ENCODE measurements around the gene NCAPD3.

The NCAPD3 gene

GRCh38 chr11:134158023-134158422, 65.7 kb downstream of the NCAPD3 start:
- DNase-seq, result no peak

GRCh38 chr11:134157451-134157850, 66.3 kb downstream of the NCAPD3 start:
- DNase-seq, result no peak

- no peak for DNase-seq
Measured at GRCh38 chr11:134155946-134156865, 67.6 kb downstream of the NCAPD3 start.

- no peak for DNase-seq
Measured at GRCh38 chr11:134155456-134155855, 68.3 kb downstream of the NCAPD3 start.

GRCh38 chr11:134154441-134154840, 69.3 kb downstream of the NCAPD3 start:
- DNase-seq, result no peak

GRCh38 chr11:134153147-134153905, 70.4 kb downstream of the NCAPD3 start:
- no peak for DNase-seq

- no peak for DNase-seq
Measured at GRCh38 chr11:134152696-134153095, 71.1 kb downstream of the NCAPD3 start.

- DNase-seq, result no peak
Measured at GRCh38 chr11:134151083-134151747, 72.6 kb downstream of the NCAPD3 start.

- no peak for DNase-seq
Measured at GRCh38 chr11:134150195-134150903, 73.4 kb downstream of the NCAPD3 start.

- no peak for DNase-seq
Measured at GRCh38 chr11:134149371-134149770, 74.4 kb downstream of the NCAPD3 start.

- DNase-seq, result no peak
Measured at GRCh38 chr11:134146598-134146997, 77.2 kb downstream of the NCAPD3 start.

- DNase-seq, result no peak
Measured at GRCh38 chr11:134145715-134146114, 78.1 kb downstream of the NCAPD3 start.

GRCh38 chr11:134144744-134145143, 79.0 kb downstream of the NCAPD3 start:
- DNase-seq, result no peak

GRCh38 chr11:134143801-134144200, 80.0 kb downstream of the NCAPD3 start:
- no peak for DNase-seq

GRCh38 chr11:134142536-134142935, 81.2 kb downstream of the NCAPD3 start:
- DNase-seq, result no peak

GRCh38 chr11:134140961-134141490, 82.7 kb downstream of the NCAPD3 start:
- no peak for DNase-seq

- peak; percentile 45 to 66 for DNase-seq
Measured at GRCh38 chr11:134139873-134140331, 83.9 kb downstream of the NCAPD3 start.

GRCh38 chr11:134139303-134139872, 84.4 kb downstream of the NCAPD3 start:
- no peak for DNase-seq

GRCh38 chr11:134138376-134138775, 85.4 kb downstream of the NCAPD3 start:
- DNase-seq, result no peak

GRCh38 chr11:134134167-134134566, 89.6 kb downstream of the NCAPD3 start:
- no peak for DNase-seq

GRCh38 chr11:134132808-134133207, 91.0 kb downstream of the NCAPD3 start:
- no peak for DNase-seq
